GM13976 (cell line): ENCODE measurements around the gene RNF168.
"Not testable (repeated sequence)": the region's sequence is repeated elsewhere in the genome, so short reads cannot be mapped to it uniquely, and the experiment has no call there.

Source experiments
- DNase-seq: peaks from one replicate; pipeline ENCODE4 v3.0.0; 2012; ENCODE audit warnings: low spot score
- CTCF ChIP-seq: IDR thresholded peaks from 2 replicates; pipeline ENCODE4 v1.5.1; 2012; ENCODE audit warnings: borderline replicate concordance, mild to moderate bottlenecking; ENCODE audit not compliant: insufficient read depth; ENCODE audit errors: extremely low read depth, missing control alignments, control extremely low read depth
- in situ Hi-C: fragments of 300-500 bp; cut with MboI; formaldehyde crosslinking; loops from one replicate; pipeline ENCODE4 v1.12.0; 2022; ENCODE audit warnings: low sequenced_read_pairs, mixed read lengths, inconsistent platforms; ENCODE audit not compliant: unreplicated experiment

Gene RNF168

GRCh38 chr3:196493292-196493691, 10.3 kb downstream of the RNF168 start:
- no peak for DNase-seq
- no peak for TF ChIP-seq CTCF
- in situ Hi-C loops: no loop called here

- TF ChIP-seq CTCF: no peak
- in situ Hi-C loops: no loop called here
- no peak for DNase-seq
These were observed 11.5 kb downstream of the RNF168 start for GRCh38 chr3:196492080-196492479.

- in situ Hi-C loops: no loop called here
These were observed 13.8 kb downstream of the RNF168 start for GRCh38 chr3:196489747-196490146.

GRCh38 chr3:196486263-196486662, 17.3 kb downstream of the RNF168 start:
- peak; percentile 53 for TF ChIP-seq CTCF
- DNase-seq: no peak
- in situ Hi-C loops: no loop called here

More at GRCh38 chr3:196489747-196490146, 13.8 kb downstream of the RNF168 start:
- DNase-seq: no peak
- TF ChIP-seq CTCF: no peak

GRCh38 chr3:196477678-196478077, 25.9 kb downstream of the RNF168 start:
- no peak for TF ChIP-seq CTCF

GRCh38 chr3:196472286-196472685, 31.3 kb downstream of the RNF168 start:
- DNase-seq: no peak
- TF ChIP-seq CTCF: no peak
- in situ Hi-C loops: no loop called here

More at GRCh38 chr3:196477678-196478077, 25.9 kb downstream of the RNF168 start:
- DNase-seq: no peak
- in situ Hi-C loops: no loop called here

- in situ Hi-C loops: no loop called here
- no peak for DNase-seq
- no peak for TF ChIP-seq CTCF
These were observed 32.0 kb downstream of the RNF168 start for GRCh38 chr3:196471551-196471950.

- DNase-seq, in situ Hi-C loops: not testable (repeated sequence)
These were observed 33.4 kb downstream of the RNF168 start for GRCh38 chr3:196470182-196470581.
